IMR-90 (cell line): ENCODE measurements around the gene GOSR1. TPM values are rescaled to one million over a fixed set of nuclear protein-coding genes. Genes with fewer than 3 reads are reported as not detected.

ENCODE experiments used
- ATAC-seq: fragments of 200-7000 bp; cut with Tn5 transposase; 2 replicates; pipeline ENCODE4 v1.9.1; 2020; ENCODE audit warnings: low read depth, mild to moderate bottlenecking, moderate library complexity
- BruUV-seq: library from RNA; stranded (reverse); fragments of 400-500 nt; replicated peaks from 2 replicates; lab custom pipeline; 2021; lab: Mats Ljungman, UMichigan
- CTCF ChIA-PET: fragments of 300-600 bp; formaldehyde crosslinking; extraction: SDS; loops from one replicate; lab custom pipeline; 2021; ENCODE audit warnings: antibody characterized with exemption; lab: Yijun Ruan, JAX
- POLR2A ChIA-PET: fragments of 300-600 bp; sonication (Branson Sonifier 250); formaldehyde crosslinking; loops from one replicate; lab custom pipeline; 2022; ENCODE audit warnings: antibody characterized with exemption; ENCODE audit not compliant: unreplicated experiment; lab: Charles Lee
- DNase-seq: peaks from one replicate; pipeline ENCODE4 v3.0.0; 2013
- H2AFZ ChIP-seq: replicated peaks from 2 replicates; pipeline ENCODE3; 2013; ENCODE audit warnings: low read length, mild to moderate bottlenecking; ENCODE audit not compliant: poor library complexity
- H2AK5ac ChIP-seq: 2 replicates; pipeline ENCODE4 v1.6.1; 2013; ENCODE audit warnings: low read depth, low read length, inconsistent platforms
- H2AK9ac ChIP-seq: replicated peaks from 2 replicates; pipeline ENCODE3; 2013; ENCODE audit warnings: mild to moderate bottlenecking, low read depth, low read length, moderate library complexity; ENCODE audit not compliant: poor library complexity
- H2BK120ac ChIP-seq: 2 replicates; pipeline ENCODE4 v1.6.1; 2013; ENCODE audit warnings: low read depth, low read length, inconsistent platforms
- H2BK15ac ChIP-seq: 3 replicates; pipeline ENCODE4 v1.6.1; 2013; ENCODE audit warnings: low read depth, low read length, inconsistent platforms
- H2BK20ac ChIP-seq: 2 replicates; pipeline ENCODE4 v1.6.1; 2013; ENCODE audit warnings: low read depth, mild to moderate bottlenecking, inconsistent platforms, low read length, moderate library complexity
- H2BK5ac ChIP-seq: 2 replicates; pipeline ENCODE4 v1.6.1; 2013; ENCODE audit warnings: mild to moderate bottlenecking, low read depth, low read length, inconsistent platforms; ENCODE audit not compliant: poor library complexity, severe bottlenecking
- H3K14ac ChIP-seq: replicated peaks from 2 replicates; pipeline ENCODE4 v1.6.1; 2013; ENCODE audit warnings: low read depth, low read length, inconsistent platforms
- H3K18ac ChIP-seq: 2 replicates; pipeline ENCODE4 v1.6.1; 2013; ENCODE audit warnings: low read depth, low read length, control low read depth
- H3K23ac ChIP-seq: 2 replicates; pipeline ENCODE4 v1.6.1; 2013; ENCODE audit warnings: low read depth, low read length, inconsistent platforms
- H3K27ac ChIP-seq: 2 replicates; pipeline ENCODE4 v1.5.1; 2013; ENCODE audit warnings: mild to moderate bottlenecking, control low read depth, low read length; ENCODE audit not compliant: insufficient read depth
- H3K27me3 ChIP-seq: 2 replicates; pipeline ENCODE4 v1.6.1; 2013; ENCODE audit warnings: low read length; ENCODE audit not compliant: control insufficient read depth, insufficient read depth
- H3K36me3 ChIP-seq: 2 replicates; pipeline ENCODE4 v1.6.1; 2013; ENCODE audit warnings: low read length, mixed read lengths; ENCODE audit not compliant: control insufficient read depth, insufficient read depth
- H3K4ac ChIP-seq: 2 replicates; pipeline ENCODE4 v1.6.1; 2013; ENCODE audit warnings: low read depth, low read length, inconsistent platforms
- H3K4me1 ChIP-seq: 2 replicates; pipeline ENCODE4 v1.6.1; 2013; ENCODE audit warnings: low read length, mixed read lengths; ENCODE audit not compliant: control insufficient read depth, insufficient read depth
- H3K4me2 ChIP-seq: 2 replicates; pipeline ENCODE4 v1.6.1; 2013; ENCODE audit warnings: low read depth, mild to moderate bottlenecking, control low read depth, low read length, moderate library complexity
- H3K4me3 ChIP-seq: 2 replicates; pipeline ENCODE4 v1.5.1; 2013; ENCODE audit warnings: low read depth, mild to moderate bottlenecking, control low read depth, low read length, moderate library complexity; ENCODE audit not compliant: insufficient read depth
- H3K56ac ChIP-seq: 2 replicates; pipeline ENCODE4 v1.6.1; 2013; ENCODE audit warnings: low read length, inconsistent platforms; ENCODE audit not compliant: insufficient read depth; ENCODE audit errors: extremely low read depth
- H3K79me1 ChIP-seq, 2 experiments: 2 replicates each; pipeline ENCODE4 v1.6.1; 2013; ENCODE audit warnings: low read length in 2 of 2, inconsistent platforms in 1 of 2, low read depth in 1 of 2
- H3K9ac ChIP-seq: 2 replicates; pipeline ENCODE4 v1.6.1; 2013; ENCODE audit warnings: low read depth, low read length, control low read depth
- H3K9me1 ChIP-seq: 2 replicates; pipeline ENCODE4 v1.6.1; 2013; ENCODE audit warnings: low read length, inconsistent platforms; ENCODE audit not compliant: insufficient read depth
- H3K9me3 ChIP-seq: 2 replicates; pipeline ENCODE4 v1.6.1; 2013; ENCODE audit warnings: low read length; ENCODE audit not compliant: control insufficient read depth, insufficient read depth
- H4K20me1 ChIP-seq: 2 replicates; pipeline ENCODE4 v1.6.1; 2013; ENCODE audit warnings: low read length, inconsistent platforms; ENCODE audit not compliant: insufficient read depth
- H4K5ac ChIP-seq: 2 replicates; pipeline ENCODE4 v1.6.1; 2013; ENCODE audit warnings: mild to moderate bottlenecking, low read depth, low read length, control low read depth
- H4K8ac ChIP-seq, 2 experiments: 2 replicates each; pipeline ENCODE4 v1.6.1; 2013; ENCODE audit warnings: low read depth in 2 of 2, low read length in 2 of 2, control low read depth in 1 of 2, inconsistent platforms in 1 of 2
- H4K91ac ChIP-seq: 2 replicates; pipeline ENCODE4 v1.6.1; 2013; ENCODE audit warnings: low read depth, low read length, inconsistent platforms; ENCODE audit not compliant: insufficient read depth
- CEBPB ChIP-seq: IDR thresholded peaks from 2 replicates; pipeline ENCODE4 v1.6.1; 2012; ENCODE audit warnings: low read depth, low read length, improper control_type of control experiment
- FOS ChIP-seq: fragments of 150-350 bp; IDR thresholded peaks from 2 replicates; pipeline ENCODE4 v1.6.1; 2016; ENCODE audit warnings: low read depth, low read length
- WGBS, 2 experiments: methylation state at CpG; one replicate each; pipeline versions ENCODE4 v1.1.5 to v1.1.7; 2013; ENCODE audit warnings: missing lambda C conversion rate in 2 of 2; ENCODE audit not compliant: insufficient read length in 1 of 2; ENCODE audit errors: extremely low coverage in 2 of 2; 5-methylcytosine and 5-hydroxymethylcytosine counted together
- dilution Hi-C: fragments of 300-500 bp; cut with HindIII; formaldehyde crosslinking; loops from one replicate; pipeline ENCODE4 v1.14.3; 2018; ENCODE audit warnings: low sequenced_read_pairs; ENCODE audit not compliant: unreplicated experiment
- in situ Hi-C: fragments of 300-500 bp; cut with MboI; formaldehyde crosslinking; loops from 3 replicates; pipeline ENCODE4 v1.14.3; 2019; ENCODE audit warnings: low sequenced_read_pairs, inconsistent platforms, mixed read lengths
- intact Hi-C: fragments of 100-400 bp; cut with micrococcal nuclease; formaldehyde crosslinking; loops from 2 replicates; pipeline ENCODE4 v1.10.0; 2022
- polyA plus RNA-seq, 3 experiments: library from polyadenylated mRNA; depleted of rRNA; stranded (reverse); fragments of >200 nt; gene quantifications; 2 replicates each; pipeline ENCODE4 v1.2.3, GENCODE V29; 2012; ENCODE audit warnings: low replicate concordance in 1 of 3
- total RNA-seq: library from RNA; depleted of rRNA; stranded (reverse); fragments of >200 nt; gene quantifications from 2 replicates; pipeline ENCODE4 v1.2.3, GENCODE V29; 2012

The GOSR1 gene
- total and polyA plus RNA-seq, 2 of the 4 experiments (the other 2 are of a cell fraction): 21.2 to 47.5 TPM

DNA sequence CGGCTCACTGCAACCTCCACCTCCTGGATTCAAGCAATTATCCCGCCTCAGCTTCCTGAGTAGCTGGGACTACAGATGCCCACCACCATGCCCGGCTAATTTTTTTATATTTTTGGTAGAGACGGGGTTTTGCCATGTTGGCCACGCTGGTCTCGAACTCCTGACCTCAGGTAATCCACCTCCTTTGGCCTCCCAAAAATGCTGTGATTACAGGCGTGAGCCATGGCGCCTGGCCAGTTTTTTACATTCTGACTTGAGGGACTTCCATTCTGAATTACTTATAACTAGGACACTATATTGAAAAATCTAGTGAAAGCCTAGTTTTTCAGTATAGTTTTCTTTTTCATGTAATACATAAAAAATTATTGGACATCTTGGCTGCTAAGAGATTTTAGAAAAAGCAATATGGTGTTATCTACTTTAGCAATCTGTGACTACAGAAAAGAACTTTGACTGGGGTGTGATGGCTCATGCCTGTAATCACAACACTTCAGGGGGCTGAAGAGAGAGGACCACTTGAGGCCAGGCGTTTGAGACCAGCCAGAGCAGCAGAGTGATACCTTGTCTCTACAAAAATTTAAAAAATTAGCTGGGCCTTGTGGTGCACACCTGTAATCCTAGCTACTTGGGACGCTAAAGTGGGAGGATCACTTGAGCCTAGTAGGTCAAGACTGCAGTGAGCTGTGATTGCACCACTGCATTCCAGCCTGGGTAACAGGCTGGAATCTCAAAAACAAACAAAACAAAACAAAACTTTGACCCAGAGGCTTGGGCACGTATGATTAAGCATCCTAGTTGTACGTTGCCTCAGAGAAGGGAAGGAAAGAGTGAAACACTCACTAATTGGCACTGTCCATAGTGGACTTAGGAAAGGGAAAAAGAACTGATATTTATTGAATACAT is 26.8 kb upstream of the GOSR1 start:
- Histone ChIP-seq H2BK120ac (no peak overlapping the region), H4K20me1 (no peaks in the 10 kb centered on the region), H3K56ac (no peak overlapping the region), H3K4me1 (no peaks in the 10 kb centered on the region; the same call in 1 of the 2 replicates), H2BK15ac (no peak overlapping the region), H3K4me3 (no peak overlapping the region), H3K18ac (no peak overlapping the region), H2BK5ac (no peak overlapping the region), H3K9me1 (no peaks in the 10 kb centered on the region; the same call in 1 of the 2 replicates), H4K8ac (no peak overlapping the region), H3K9me3 (no peaks in the 10 kb centered on the region), H2AK5ac (0 out of 2 replicates have a peak overlapping the region, but pooled peaks have one; percentile 15), H3K27ac (no peak overlapping the region), H3K14ac (no peak overlapping the region), H2AK9ac (no peak overlapping the region), H3K27me3 (no peaks in the 10 kb centered on the region), H3K4ac (no peak overlapping the region), H3K4me2 (no peak overlapping the region), H2AFZ (no peak overlapping the region), H2BK20ac (no peak overlapping the region), H3K79me1 (peaks cover 10 to 22% of the 10 kb centered on the region in 2 experiments; a peak in 3 of 4 replicates), H3K9ac (no peak overlapping the region), H4K91ac (no peak overlapping the region), H4K5ac (no peak overlapping the region), H3K23ac (no peak overlapping the region), H3K36me3 (peaks cover 8% of the 10 kb centered on the region)
- TF ChIP-seq CEBPB (peak; percentile 69), FOS (no peak)
- WGBS, 2 experiments: 100% methylated on average over 2 of the region's 12 CpGs; no CpG with 5 or more reads in 1 of the 2 experiments
- in situ Hi-C loops: no loop called here
- intact Hi-C loops: no loop called here
- DNase-seq (peak; percentile 33), ATAC-seq (peak; percentile 79)
- POLR2A ChIA-PET: interaction anchor here (0.6 kb wide), 1 partner anchor 1158 kb away, joined by 6 read pairs; no protein-coding TSS in a partner anchor
- CTCF ChIA-PET: no interaction called here
- BruUV-seq: no TSS peak
- dilution Hi-C loops: no loop called here
